ENCODE results near the gene KIAA1671. TPM values are rescaled to one million over a fixed set of nuclear protein-coding genes. Genes with fewer than 3 reads are reported as not detected.

The KIAA1671 gene
- total and polyA plus RNA-seq, 2 donors (not counting 1 experiment from before 2014, with no cell fraction given), result 0.01 to 0.02 TPM

DNA sequence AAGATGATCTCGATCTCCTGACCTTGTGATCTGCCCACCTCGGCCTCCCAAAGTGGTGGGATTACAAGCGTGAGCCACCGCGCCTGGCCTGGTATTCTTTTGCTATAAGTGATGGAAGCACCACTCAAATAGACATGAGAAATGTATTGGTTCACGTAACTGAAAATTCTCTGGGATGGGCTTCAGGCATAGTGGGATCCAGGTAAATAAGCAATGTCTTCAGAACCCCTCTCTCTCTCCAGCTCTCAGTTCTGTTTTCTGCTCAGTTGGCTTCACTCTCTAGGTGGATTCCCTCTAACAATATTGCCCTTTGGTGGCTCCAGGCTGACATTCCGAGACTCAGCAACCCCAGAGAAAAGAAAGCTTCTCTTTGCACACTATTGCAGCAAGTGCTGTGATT is 5.1 kb upstream of the KIAA1671 start:
- POLR2A ChIA-PET, result no interaction called here
- no peaks in the 10 kb centered on the region for H3K36me3 ChIP-seq (replicated peaks in 1 of 2; ENCODE audit: control extremely low read depth in 1 of 2, control insufficient read depth in 1 of 2, extremely low read depth in 1 of 2, insufficient read depth in 2 of 2, low read length in 1 of 2)

DNA sequence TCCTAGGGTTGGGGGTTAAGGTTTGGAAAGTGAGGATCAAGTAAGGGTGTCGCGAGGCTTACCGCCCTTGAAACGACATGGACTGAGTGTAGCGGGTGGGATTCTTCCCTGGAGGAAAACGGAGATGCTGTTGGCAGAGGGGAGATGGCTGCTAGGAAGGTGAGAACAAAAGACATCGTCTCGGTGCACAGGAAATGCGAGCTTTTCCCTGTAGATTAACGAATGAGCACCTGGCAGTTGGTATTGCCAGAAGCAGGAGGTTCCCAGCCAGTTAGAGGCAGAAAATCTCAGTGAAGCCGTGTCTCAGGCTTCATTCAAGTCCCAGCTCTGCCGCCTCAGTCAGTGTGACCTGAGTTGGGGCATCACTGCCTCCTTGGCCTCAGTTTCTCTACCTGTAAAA is 4.6 kb upstream of the KIAA1671 start:
- Mint-ChIP-seq H3K27me3 (peaks cover 64% of the 10 kb centered on the region), H3K27ac (no peak overlapping the region), H3K9me3 (ENCODE audit: insufficient read depth) (no peaks in the 10 kb centered on the region), H3K4me1 (peaks cover 6% of the 10 kb centered on the region), H3K4me3 (no peak overlapping the region)
- peaks cover 0 to 9% (median 0%) of the 10 kb centered on the region in 3 donors for H3K9me3 ChIP-seq (ENCODE audit: control extremely low read depth in 1 of 3, control insufficient read depth in 2 of 3, insufficient read depth in 1 of 3, low read length in 2 of 3)
- WGBS (ENCODE audit: insufficient coverage), result 81% methylated on average over 12 of the region's 12 CpGs
- H3K9ac ChIP-seq (ENCODE audit: low read length), result no peak overlapping the region
- ATAC-seq (ENCODE audit: low read depth) (no peak), DNase-seq (no peak)
- H3K4me2 ChIP-seq (replicated peaks; ENCODE audit: low read depth, low read length, poor library complexity, severe bottlenecking), result no peak overlapping the region
- no peak overlapping the region for H3K4me3 ChIP-seq (ENCODE audit: control extremely low read depth in 1 of 5, extremely low read depth in 1 of 5, insufficient read depth in 1 of 5, low read depth in 2 of 5, low read length in 4 of 5)
- H4K20me1 ChIP-seq (ENCODE audit: control insufficient read depth, insufficient read depth, low read length, poor library complexity, severe bottlenecking), result no peaks in the 10 kb centered on the region
- H3K27me3 ChIP-seq (replicated peaks in 1 of 4; ENCODE audit: control extremely low read depth in 1 of 4, control insufficient read depth in 3 of 4, insufficient read depth in 4 of 4, low read length in 3 of 4), result peaks cover 0 to 42% (median 22%) of the 10 kb centered on the region in 4 experiments
- POLR2A ChIA-PET, result no interaction called here
- H3K4me1 ChIP-seq (ENCODE audit: control insufficient read depth in 2 of 2, insufficient read depth in 2 of 2, low read length in 2 of 2), result peaks cover 10% of the 10 kb centered on the region in 2 donors
- CTCF ChIA-PET, result no interaction called here
- H3K27ac ChIP-seq (ENCODE audit: low read length in 2 of 2), result no peak overlapping the region
- no peaks in the 10 kb centered on the region for H3K36me3 ChIP-seq (replicated peaks in 1 of 2; ENCODE audit: control extremely low read depth in 1 of 2, control insufficient read depth in 1 of 2, extremely low read depth in 1 of 2, insufficient read depth in 2 of 2, low read length in 1 of 2)
- no peak for TF ChIP-seq EZH2 (IDR thresholded peaks at IDR 0.05; ENCODE audit: borderline replicate concordance, insufficient read depth, low read depth, low read length, poor library complexity, severe bottlenecking)
- TF ChIP-seq, protein P1, sequence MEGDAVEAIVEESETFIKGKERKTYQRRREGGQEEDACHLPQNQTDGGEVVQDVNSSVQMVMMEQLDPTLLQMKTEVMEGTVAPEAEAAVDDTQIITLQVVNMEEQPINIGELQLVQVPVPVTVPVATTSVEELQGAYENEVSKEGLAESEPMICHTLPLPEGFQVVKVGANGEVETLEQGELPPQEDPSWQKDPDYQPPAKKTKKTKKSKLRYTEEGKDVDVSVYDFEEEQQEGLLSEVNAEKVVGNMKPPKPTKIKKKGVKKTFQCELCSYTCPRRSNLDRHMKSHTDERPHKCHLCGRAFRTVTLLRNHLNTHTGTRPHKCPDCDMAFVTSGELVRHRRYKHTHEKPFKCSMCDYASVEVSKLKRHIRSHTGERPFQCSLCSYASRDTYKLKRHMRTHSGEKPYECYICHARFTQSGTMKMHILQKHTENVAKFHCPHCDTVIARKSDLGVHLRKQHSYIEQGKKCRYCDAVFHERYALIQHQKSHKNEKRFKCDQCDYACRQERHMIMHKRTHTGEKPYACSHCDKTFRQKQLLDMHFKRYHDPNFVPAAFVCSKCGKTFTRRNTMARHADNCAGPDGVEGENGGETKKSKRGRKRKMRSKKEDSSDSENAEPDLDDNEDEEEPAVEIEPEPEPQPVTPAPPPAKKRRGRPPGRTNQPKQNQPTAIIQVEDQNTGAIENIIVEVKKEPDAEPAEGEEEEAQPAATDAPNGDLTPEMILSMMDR (IDR thresholded peaks at IDR 0.05), result no peak
- no peak overlapping the region for H2AFZ ChIP-seq (ENCODE audit: insufficient read depth, low read depth, low read length, poor library complexity, severe bottlenecking)
- H3K79me2 ChIP-seq (ENCODE audit: control insufficient read depth, insufficient read depth, low read length), result no peaks in the 10 kb centered on the region
- intact Hi-C loops (cut with micrococcal nuclease), result no loop called here

More for the DNA sequence above, 5.1 kb upstream of the KIAA1671 start:
- Histone ChIP-seq H2AFZ (ENCODE audit: insufficient read depth, low read depth, low read length, poor library complexity, severe bottlenecking) (no peak overlapping the region), H3K4me3 (ENCODE audit: control extremely low read depth in 1 of 5, extremely low read depth in 1 of 5, insufficient read depth in 1 of 5, low read depth in 2 of 5, low read length in 4 of 5) (no peak overlapping the region), H3K27me3 (replicated peaks in 1 of 4; ENCODE audit: control extremely low read depth in 1 of 4, control insufficient read depth in 3 of 4, insufficient read depth in 4 of 4, low read length in 3 of 4) (peaks cover 0 to 39% (median 21%) of the 10 kb centered on the region in 4 experiments), H3K4me2 (replicated peaks; ENCODE audit: low read depth, low read length, poor library complexity, severe bottlenecking) (no peak overlapping the region), H4K20me1 (ENCODE audit: control insufficient read depth, insufficient read depth, low read length, poor library complexity, severe bottlenecking) (no peaks in the 10 kb centered on the region), H3K9ac (ENCODE audit: low read length) (no peak overlapping the region), H3K79me2 (ENCODE audit: control insufficient read depth, insufficient read depth, low read length) (no peaks in the 10 kb centered on the region), H3K27ac (ENCODE audit: low read length in 2 of 2) (no peak overlapping the region), H3K9me3 (ENCODE audit: control extremely low read depth in 1 of 3, control insufficient read depth in 2 of 3, insufficient read depth in 1 of 3, low read length in 2 of 3) (peaks cover 0 to 6% (median 0%) of the 10 kb centered on the region in 3 donors), H3K4me1 (ENCODE audit: control insufficient read depth in 2 of 2, insufficient read depth in 2 of 2, low read length in 2 of 2) (peaks cover 8% of the 10 kb centered on the region in 2 donors)
- Mint-ChIP-seq H3K4me1 (peaks cover 6% of the 10 kb centered on the region), H3K9me3 (ENCODE audit: insufficient read depth) (no peaks in the 10 kb centered on the region), H3K27me3 (peaks cover 64% of the 10 kb centered on the region), H3K4me3 (no peak overlapping the region), H3K27ac (no peak overlapping the region)
- CTCF ChIA-PET, result interaction anchor here (0.7 kb wide), 1 partner anchor 247 kb away, joined by 4 read pairs; no protein-coding TSS in a partner anchor
- DNase-seq (no peak), ATAC-seq (ENCODE audit: low read depth) (no peak)
- 97% methylated on average over 5 of the region's 7 CpGs for WGBS (ENCODE audit: insufficient coverage)
- TF ChIP-seq, protein P1 (IDR thresholded peaks at IDR 0.05), result no peak
- intact Hi-C loops (cut with micrococcal nuclease), result no loop called here
